Stomach smooth muscle (tissue), 2 donors: ENCODE results near the gene APH1A.

ENCODE experiments used
- H3K27ac ChIP-seq: one replicate; pipeline ENCODE4 v1.7.0; 2013; ENCODE audit warnings: mild to moderate bottlenecking, low read length, inconsistent platforms
- H3K27me3 ChIP-seq, 2 donors: one replicate each; pipeline ENCODE4 v1.7.0; 2013; ENCODE audit warnings: low read length in 2 of 2; ENCODE audit not compliant: insufficient read depth in 2 of 2, control insufficient read depth in 1 of 2
- H3K36me3 ChIP-seq, 2 donors: one replicate each; pipeline ENCODE4 v1.7.0; 2013; ENCODE audit warnings: low read length in 2 of 2; ENCODE audit not compliant: control insufficient read depth in 2 of 2, insufficient read depth in 2 of 2
- H3K4me1 ChIP-seq: one replicate; pipeline ENCODE4 v1.7.0; 2013; ENCODE audit warnings: low read length; ENCODE audit not compliant: control insufficient read depth, insufficient read depth
- H3K4me3 ChIP-seq, 2 donors: one replicate each; pipeline ENCODE4 v1.7.0; 2013; ENCODE audit warnings: low read length in 2 of 2
- H3K9ac ChIP-seq, 2 donors: one replicate each; pipeline ENCODE4 v1.7.0; 2013; ENCODE audit warnings: low read length in 2 of 2, mild to moderate bottlenecking in 1 of 2
- H3K9me3 ChIP-seq, 2 donors: one replicate each; pipeline ENCODE4 v1.7.0; 2013; ENCODE audit warnings: low read length in 2 of 2; ENCODE audit not compliant: control insufficient read depth in 2 of 2
- donor health status: healthy.
- donor health status: Pancreatic carcinoma.

APH1A gene

GRCh38 chr1:150288822-150289221 lies 20.0 kb upstream of the APH1A start:
- Histone ChIP-seq H3K9me3 (no peaks in the 10 kb centered on the region), H3K9ac (no peak overlapping the region), H3K4me3 (no peak overlapping the region), H3K4me1 (peaks cover 9% of the 10 kb centered on the region), H3K36me3 (peaks cover 15 to 18% of the 10 kb centered on the region in 2 donors), H3K27me3 (no peaks in the 10 kb centered on the region), H3K27ac (no peak overlapping the region)

GRCh38 chr1:150288382-150288781 lies 19.6 kb upstream of the APH1A start:
- no peak overlapping the region for H3K27ac ChIP-seq
- peaks cover 15 to 18% of the 10 kb centered on the region in 2 donors for H3K36me3 ChIP-seq
- H3K4me1 ChIP-seq = peaks cover 12% of the 10 kb centered on the region
- no peak overlapping the region for H3K9ac ChIP-seq
- no peak overlapping the region for H3K4me3 ChIP-seq
- H3K9me3 ChIP-seq = no peaks in the 10 kb centered on the region
- no peaks in the 10 kb centered on the region for H3K27me3 ChIP-seq

GRCh38 chr1:150283260-150283659 lies 14.4 kb upstream of the APH1A start:
- peaks cover 40% of the 10 kb centered on the region for H3K4me1 ChIP-seq
- H3K27ac ChIP-seq = peak overlapping the region; percentile 99
- H3K9me3 ChIP-seq = no peaks in the 10 kb centered on the region
- H3K9ac ChIP-seq = peak overlapping the region; percentile 74 to 91
- peaks cover 13% of the 10 kb centered on the region in 2 donors for H3K36me3 ChIP-seq
- no peaks in the 10 kb centered on the region for H3K27me3 ChIP-seq
- H3K4me3 ChIP-seq = peak overlapping the region; percentile 66 to 88

- Histone ChIP-seq H3K27me3 (no peaks in the 10 kb centered on the region), H3K27ac (peak overlapping the region; percentile 99), H3K9me3 (no peaks in the 10 kb centered on the region), H3K36me3 (peaks cover 13% of the 10 kb centered on the region in 2 donors), H3K4me1 (peaks cover 40% of the 10 kb centered on the region), H3K4me3 (peak overlapping the region; percentile 66 to 88), H3K9ac (peak overlapping the region; percentile 74 to 91)
Observed at GRCh38 chr1:150282558-150282958, 13.7 kb upstream of the APH1A start.

GRCh38 chr1:150281758-150282557 lies 13.1 kb upstream of the APH1A start, which contains the start of gene CIART:
TSS of gene CIART (plus strand) at chr1:150282554. CDS start at chr1:150283268, 714 bp downstream.
- peaks cover 13% of the 10 kb centered on the region in 2 donors for H3K36me3 ChIP-seq
- peak within 1 kb of the TSS; percentile 99 for H3K27ac ChIP-seq
- no peaks in the 10 kb centered on the region for H3K27me3 ChIP-seq
- H3K4me1 ChIP-seq = peaks cover 40% of the 10 kb centered on the region
- no peaks in the 10 kb centered on the region for H3K9me3 ChIP-seq
- H3K4me3 ChIP-seq = peak within 1 kb of the TSS; percentile 66 to 88
- H3K9ac ChIP-seq = peak within 1 kb of the TSS; percentile 98 to 99

- H3K4me3 ChIP-seq = peak overlapping the region; percentile 66 to 88
- peak overlapping the region; percentile 98 to 99 for H3K9ac ChIP-seq
- peaks cover 40% of the 10 kb centered on the region for H3K4me1 ChIP-seq
- H3K9me3 ChIP-seq = no peaks in the 10 kb centered on the region
- peaks cover 8 to 9% of the 10 kb centered on the region in 2 donors for H3K36me3 ChIP-seq
- no peaks in the 10 kb centered on the region for H3K27me3 ChIP-seq
- H3K27ac ChIP-seq = peak overlapping the region; percentile 99
Observed at GRCh38 chr1:150281221-150281757, 12.5 kb upstream of the APH1A start.

- peaks cover 40% of the 10 kb centered on the region for H3K4me1 ChIP-seq
- no peaks in the 10 kb centered on the region for H3K27me3 ChIP-seq
- peaks cover 6 to 7% of the 10 kb centered on the region in 2 donors for H3K36me3 ChIP-seq
- peak overlapping the region; percentile 99 for H3K27ac ChIP-seq
- peak overlapping the region in 1 of 2 donors; percentile 88 for H3K4me3 ChIP-seq
- no peaks in the 10 kb centered on the region for H3K9me3 ChIP-seq
- peak overlapping the region; percentile 98 to 99 for H3K9ac ChIP-seq
Observed at GRCh38 chr1:150280138-150280707, 11.4 kb upstream of the APH1A start.

GRCh38 chr1:150273311-150273710 lies 4.5 kb upstream of the APH1A start:
- Histone ChIP-seq H3K4me3 (peak overlapping the region in 1 of 2 donors; percentile 64), H3K9ac (peak overlapping the region in 1 of 2 donors; percentile 45), H3K4me1 (peaks cover 14% of the 10 kb centered on the region), H3K9me3 (no peaks in the 10 kb centered on the region), H3K36me3 (no peaks in the 10 kb centered on the region), H3K27ac (no peak overlapping the region), H3K27me3 (no peaks in the 10 kb centered on the region)

GRCh38 chr1:150271291-150271959 lies 2.6 kb upstream of the APH1A start:
- H3K36me3 ChIP-seq = peaks cover 7 to 8% of the 10 kb centered on the region in 2 donors
- H3K9me3 ChIP-seq = no peaks in the 10 kb centered on the region
- no peak overlapping the region for H3K27ac ChIP-seq

GRCh38 chr1:150269451-150269850 lies 635 bp upstream of the APH1A start:
- peaks cover 23% of the 10 kb centered on the region in 2 donors for H3K36me3 ChIP-seq
- peak overlapping the region; percentile 94 for H3K27ac ChIP-seq
- peak overlapping the region; percentile 84 to 93 for H3K9ac ChIP-seq
- no peaks in the 10 kb centered on the region for H3K27me3 ChIP-seq
- H3K9me3 ChIP-seq = no peaks in the 10 kb centered on the region
- H3K4me1 ChIP-seq = peaks cover 29% of the 10 kb centered on the region
- peak overlapping the region; percentile 76 to 97 for H3K4me3 ChIP-seq

More at GRCh38 chr1:150271291-150271959, 2.6 kb upstream of the APH1A start:
- H3K4me1 ChIP-seq = peaks cover 29% of the 10 kb centered on the region
- no peak overlapping the region for H3K9ac ChIP-seq
- H3K4me3 ChIP-seq = no peak overlapping the region
- H3K27me3 ChIP-seq = no peaks in the 10 kb centered on the region
